ENCODE results near the gene GNB3. TPM values are rescaled to one million over a fixed set of nuclear protein-coding genes. Genes with fewer than 3 reads are reported as not detected.

The GNB3 gene
- total RNA-seq (2012; rRNA removed): 2.0 TPM in 2 replicates

DNA sequence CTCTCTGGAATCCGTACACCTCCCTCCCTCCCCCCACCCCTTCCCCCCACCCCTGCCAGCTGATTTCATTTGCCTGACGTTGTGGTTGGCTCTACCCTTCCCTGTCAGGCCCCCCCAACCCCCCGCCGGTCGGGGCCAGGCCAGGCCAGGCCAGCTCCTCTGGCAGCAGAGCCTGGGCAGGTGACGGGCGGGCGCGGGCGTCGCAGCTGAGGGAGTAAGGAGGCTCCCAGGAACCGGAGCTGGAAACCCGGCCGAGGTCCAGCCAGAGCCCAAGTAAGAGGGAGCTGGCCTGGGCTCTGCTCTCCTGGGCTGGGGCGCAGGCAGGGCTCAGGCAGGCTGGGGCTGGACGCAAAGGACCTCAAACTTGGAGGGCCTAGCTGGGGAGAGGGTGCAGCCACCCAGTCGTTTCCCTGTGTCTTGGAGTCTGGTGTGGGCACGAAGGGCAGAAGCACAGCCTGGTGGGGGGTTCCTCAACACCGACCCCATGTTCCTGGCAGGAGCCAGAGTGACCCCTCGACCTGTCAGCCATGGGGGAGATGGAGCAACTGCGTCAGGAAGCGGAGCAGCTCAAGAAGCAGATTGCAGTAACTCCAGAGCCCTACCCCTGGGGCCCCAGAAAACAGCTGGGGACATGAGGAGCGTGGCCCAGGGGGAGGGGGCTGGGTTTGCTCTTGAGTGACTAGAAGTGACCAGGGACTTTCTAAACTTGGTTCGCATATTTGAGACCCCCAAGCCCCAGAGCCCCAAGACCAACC, at the start of gene GNB3:
TSS of gene GNB3 (plus strand) at position 165 of the 755 bp plus-strand sequence. CDS start at position 528, 363 bp downstream.
- Histone ChIP-seq H3K27me3 (ENCODE audit: control insufficient read depth, insufficient read depth, low read length) (no peaks in the 10 kb centered on the region), H3K4me3 (ENCODE audit: low read length) (no peak within 1 kb of the TSS), H3K4me1 (ENCODE audit: control insufficient read depth, insufficient read depth, low read length) (no peaks in the 10 kb centered on the region), H3K9ac (ENCODE audit: low read depth, low read length) (no peak within 1 kb of the TSS), H3K9me3 (replicated peaks; ENCODE audit: low read length) (no peaks in the 10 kb centered on the region), H3K36me3 (ENCODE audit: insufficient read depth, low read length) (peaks cover 63% of the 10 kb centered on the region), H3K4me2 (ENCODE audit: low read length) (no peak within 1 kb of the TSS)

DNA sequence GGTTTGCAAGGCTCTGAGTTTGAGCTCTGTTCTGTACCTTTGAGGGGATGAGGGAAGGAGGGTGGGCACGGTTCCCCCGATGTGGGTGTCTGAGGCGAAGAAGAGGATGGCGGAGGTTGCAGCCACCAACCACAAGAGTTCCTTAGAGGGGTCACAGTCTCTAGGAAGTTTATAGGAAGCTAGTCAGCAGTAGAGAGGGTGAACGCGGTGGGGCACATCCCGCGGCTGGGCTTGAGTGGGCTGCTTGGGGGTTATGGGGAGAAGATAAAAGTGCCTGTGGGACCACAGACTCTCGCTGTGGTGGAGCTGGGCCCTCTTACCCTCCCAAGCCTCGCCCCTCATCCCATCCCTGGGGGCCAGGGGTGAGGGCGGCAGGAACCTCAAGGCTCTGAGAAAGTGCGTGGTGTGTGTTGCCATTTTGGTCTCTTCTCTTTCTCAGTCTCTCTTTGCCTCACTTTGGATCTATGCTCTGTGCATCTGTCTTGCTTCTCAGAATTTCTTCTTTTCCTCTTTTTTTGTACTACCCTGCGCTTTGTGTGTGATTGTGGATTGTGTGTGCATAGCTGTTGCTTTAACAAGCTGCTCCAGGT, 48.7 kb upstream of the GNB3 start:
- Histone ChIP-seq H3K4me1 (ENCODE audit: control insufficient read depth, insufficient read depth, low read length) (no peaks in the 10 kb centered on the region), H3K4me3 (ENCODE audit: low read length) (no peak overlapping the region), H3K9me3 (replicated peaks; ENCODE audit: low read length) (no peaks in the 10 kb centered on the region), H3K9ac (ENCODE audit: low read depth, low read length) (no peak overlapping the region), H3K4me2 (ENCODE audit: low read length) (no peak overlapping the region), H3K36me3 (ENCODE audit: insufficient read depth, low read length) (no peaks in the 10 kb centered on the region), H3K27me3 (ENCODE audit: control insufficient read depth, insufficient read depth, low read length) (peaks cover 29% of the 10 kb centered on the region)

DNA sequence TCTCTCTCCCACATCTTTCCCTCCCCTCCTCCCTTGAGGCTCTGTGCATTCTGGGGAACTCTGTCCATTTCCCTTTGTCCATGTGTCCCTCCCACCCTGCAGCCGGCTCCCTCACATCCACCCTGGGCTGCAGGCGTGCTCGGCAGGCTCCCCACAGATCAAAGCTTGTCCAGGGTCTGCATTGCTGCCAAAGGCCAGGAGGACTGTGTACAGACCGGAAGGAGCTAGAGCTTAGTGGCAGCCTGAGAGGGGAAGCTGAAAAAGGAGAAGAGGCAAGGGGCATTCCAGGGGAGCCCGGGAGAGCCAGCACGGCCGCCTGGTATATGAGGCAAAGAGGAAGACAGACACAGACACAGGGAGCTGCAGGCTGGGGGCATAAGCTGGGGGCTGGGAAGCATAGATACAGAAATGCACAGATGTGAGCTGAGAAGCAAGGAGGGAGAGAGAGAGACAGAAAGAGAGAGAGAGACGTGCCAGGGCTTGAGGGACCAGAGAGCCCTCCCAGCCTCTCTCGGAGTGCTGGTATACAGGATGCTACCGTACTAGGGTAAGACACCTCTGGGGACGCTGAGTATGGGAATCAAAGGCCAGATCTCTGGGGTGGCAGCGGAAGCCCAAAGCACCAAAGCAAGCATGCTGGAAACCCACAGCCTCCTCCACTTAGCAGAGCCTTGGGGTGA, 48.1 kb upstream of the GNB3 start:
- Histone ChIP-seq H3K4me3 (ENCODE audit: low read length) (no peak overlapping the region), H3K9ac (ENCODE audit: low read depth, low read length) (no peak overlapping the region), H3K4me2 (ENCODE audit: low read length) (no peak overlapping the region), H3K36me3 (ENCODE audit: insufficient read depth, low read length) (no peaks in the 10 kb centered on the region), H3K27me3 (ENCODE audit: control insufficient read depth, insufficient read depth, low read length) (peaks cover 32% of the 10 kb centered on the region), H3K9me3 (replicated peaks; ENCODE audit: low read length) (no peaks in the 10 kb centered on the region), H3K4me1 (ENCODE audit: control insufficient read depth, insufficient read depth, low read length) (no peaks in the 10 kb centered on the region)

DNA sequence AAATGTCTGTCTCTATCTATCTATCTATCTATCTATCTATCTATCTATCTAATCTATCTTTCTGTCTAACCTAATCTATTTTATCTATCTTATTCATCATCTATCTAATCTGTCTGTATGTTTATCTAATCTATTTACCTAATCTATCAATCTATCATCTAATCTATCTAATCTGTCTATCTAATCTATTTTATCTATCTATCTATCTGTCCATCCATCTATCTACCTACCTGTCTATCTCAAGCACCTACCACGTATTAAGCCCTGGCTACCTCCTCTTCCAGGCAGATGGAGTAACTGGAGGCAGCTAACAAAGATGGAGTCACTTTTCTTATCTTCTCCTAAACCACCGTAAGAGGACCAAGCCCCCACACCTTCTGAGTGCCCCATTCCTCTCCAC, 45.6 kb upstream of the GNB3 start:
- Histone ChIP-seq H3K27me3 (ENCODE audit: control insufficient read depth, insufficient read depth, low read length) (peaks cover 32% of the 10 kb centered on the region), H3K4me1 (ENCODE audit: control insufficient read depth, insufficient read depth, low read length) (no peaks in the 10 kb centered on the region), H3K9ac (ENCODE audit: low read depth, low read length) (no peak overlapping the region), H3K9me3 (replicated peaks; ENCODE audit: low read length) (no peaks in the 10 kb centered on the region), H3K36me3 (ENCODE audit: insufficient read depth, low read length) (no peaks in the 10 kb centered on the region), H3K4me2 (ENCODE audit: low read length) (no peak overlapping the region), H3K4me3 (ENCODE audit: low read length) (no peak overlapping the region)

DNA sequence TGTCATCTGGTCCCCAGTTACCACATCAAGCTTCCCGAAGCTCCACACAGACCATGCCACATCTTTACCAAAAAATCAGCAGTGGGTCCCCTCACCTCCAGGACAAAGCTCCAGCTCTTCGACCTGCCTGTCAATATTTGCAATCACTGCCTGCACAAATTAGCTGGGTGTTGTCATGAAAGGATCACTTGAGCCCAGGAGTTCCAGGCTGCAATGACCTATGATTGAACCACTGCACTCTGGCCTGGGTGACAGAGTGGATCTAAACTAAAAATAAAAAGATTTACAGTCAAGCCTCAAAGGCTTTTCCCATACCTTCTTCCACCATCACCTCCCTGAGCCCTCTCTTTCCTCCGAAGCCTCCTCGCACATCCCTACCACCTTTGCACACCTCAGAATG, 44.1 kb upstream of the GNB3 start:
- Histone ChIP-seq H3K4me2 (ENCODE audit: low read length) (no peak overlapping the region), H3K36me3 (ENCODE audit: insufficient read depth, low read length) (no peaks in the 10 kb centered on the region), H3K4me3 (ENCODE audit: low read length) (no peak overlapping the region), H3K9me3 (replicated peaks; ENCODE audit: low read length) (no peaks in the 10 kb centered on the region), H3K27me3 (ENCODE audit: control insufficient read depth, insufficient read depth, low read length) (peaks cover 32% of the 10 kb centered on the region), H3K4me1 (ENCODE audit: control insufficient read depth, insufficient read depth, low read length) (no peaks in the 10 kb centered on the region), H3K9ac (ENCODE audit: low read depth, low read length) (no peak overlapping the region)

DNA sequence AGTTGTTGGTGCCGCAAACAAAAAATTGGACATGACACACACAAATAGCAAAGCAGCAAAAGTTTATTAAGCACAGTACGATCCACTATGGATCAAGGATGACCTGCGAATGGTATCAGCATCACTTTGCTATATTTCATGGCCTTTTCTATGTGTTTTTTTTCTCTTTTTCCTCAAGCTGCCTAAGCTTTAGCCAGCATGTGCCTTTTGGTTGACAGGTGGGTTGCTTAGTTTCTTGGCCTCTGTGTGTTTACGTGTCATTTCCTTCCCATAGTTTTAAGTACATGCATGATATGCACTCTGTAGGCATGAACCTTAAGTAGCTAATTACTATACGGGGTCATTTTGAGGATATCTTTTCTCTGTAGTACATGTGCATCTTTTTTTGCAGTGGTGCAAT, 41.6 kb upstream of the GNB3 start:
- H3K4me1 ChIP-seq (ENCODE audit: control insufficient read depth, insufficient read depth, low read length): no peaks in the 10 kb centered on the region
- H3K27me3 ChIP-seq (ENCODE audit: control insufficient read depth, insufficient read depth, low read length): peaks cover 23% of the 10 kb centered on the region
- no peaks in the 10 kb centered on the region for H3K36me3 ChIP-seq (ENCODE audit: insufficient read depth, low read length)
- no peak overlapping the region for H3K4me3 ChIP-seq (ENCODE audit: low read length)
- H3K4me2 ChIP-seq (ENCODE audit: low read length): no peak overlapping the region
- H3K9ac ChIP-seq (ENCODE audit: low read depth, low read length): no peak overlapping the region
- no peaks in the 10 kb centered on the region for H3K9me3 ChIP-seq (replicated peaks; ENCODE audit: low read length)

DNA sequence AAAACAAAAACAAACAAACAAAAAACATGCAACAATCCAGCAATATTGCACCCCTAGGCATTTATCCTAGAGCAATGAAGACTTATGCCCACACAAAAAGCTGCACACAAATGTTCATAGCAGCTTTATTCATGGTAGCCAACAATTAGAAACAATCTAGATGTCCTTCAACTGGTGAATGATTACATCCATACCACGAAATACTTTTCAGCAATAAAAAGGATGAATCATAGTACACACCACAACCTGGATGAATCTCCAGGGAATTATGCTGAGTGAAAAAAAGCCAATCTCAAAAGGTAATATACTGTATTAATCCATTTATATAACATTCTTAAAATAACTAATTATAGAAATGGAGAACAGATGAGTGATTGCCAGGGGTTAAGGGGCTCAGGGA, 33.6 kb upstream of the GNB3 start:
- no peak overlapping the region for H3K4me3 ChIP-seq (ENCODE audit: low read length)
- no peak overlapping the region for H3K4me2 ChIP-seq (ENCODE audit: low read length)
- peaks cover 29% of the 10 kb centered on the region for H3K27me3 ChIP-seq (ENCODE audit: control insufficient read depth, insufficient read depth, low read length)
- H3K36me3 ChIP-seq (ENCODE audit: insufficient read depth, low read length): no peaks in the 10 kb centered on the region
- H3K9me3 ChIP-seq (replicated peaks; ENCODE audit: low read length): no peaks in the 10 kb centered on the region
- H3K4me1 ChIP-seq (ENCODE audit: control insufficient read depth, insufficient read depth, low read length): no peaks in the 10 kb centered on the region
- H3K9ac ChIP-seq (ENCODE audit: low read depth, low read length): no peak overlapping the region

DNA sequence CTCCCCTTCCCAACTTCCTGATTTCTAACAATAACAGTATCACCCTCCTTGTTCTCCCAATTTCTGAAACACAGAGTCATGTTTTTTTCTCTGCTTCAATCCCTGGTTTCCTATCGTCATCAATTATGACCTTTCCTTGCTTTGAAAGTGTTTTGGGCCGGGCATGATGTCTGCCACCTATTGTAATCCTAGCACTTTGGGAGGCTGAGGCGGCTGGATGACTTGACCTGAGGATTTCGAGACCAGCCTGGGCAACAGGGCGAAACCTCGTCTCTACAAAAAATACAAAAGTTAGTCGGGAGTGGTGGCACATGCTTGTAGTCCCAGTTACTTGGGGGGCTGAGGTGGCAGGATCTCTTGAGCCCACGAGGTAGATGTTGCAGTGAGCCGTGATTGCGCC, 31.7 kb upstream of the GNB3 start:
- H3K4me3 ChIP-seq (ENCODE audit: low read length): no peak overlapping the region
- peaks cover 39% of the 10 kb centered on the region for H3K27me3 ChIP-seq (ENCODE audit: control insufficient read depth, insufficient read depth, low read length)
- no peaks in the 10 kb centered on the region for H3K9me3 ChIP-seq (replicated peaks; ENCODE audit: low read length)
- no peaks in the 10 kb centered on the region for H3K4me1 ChIP-seq (ENCODE audit: control insufficient read depth, insufficient read depth, low read length)
- no peak overlapping the region for H3K9ac ChIP-seq (ENCODE audit: low read depth, low read length)
- H3K36me3 ChIP-seq (ENCODE audit: insufficient read depth, low read length): no peaks in the 10 kb centered on the region
- H3K4me2 ChIP-seq (ENCODE audit: low read length): no peak overlapping the region

DNA sequence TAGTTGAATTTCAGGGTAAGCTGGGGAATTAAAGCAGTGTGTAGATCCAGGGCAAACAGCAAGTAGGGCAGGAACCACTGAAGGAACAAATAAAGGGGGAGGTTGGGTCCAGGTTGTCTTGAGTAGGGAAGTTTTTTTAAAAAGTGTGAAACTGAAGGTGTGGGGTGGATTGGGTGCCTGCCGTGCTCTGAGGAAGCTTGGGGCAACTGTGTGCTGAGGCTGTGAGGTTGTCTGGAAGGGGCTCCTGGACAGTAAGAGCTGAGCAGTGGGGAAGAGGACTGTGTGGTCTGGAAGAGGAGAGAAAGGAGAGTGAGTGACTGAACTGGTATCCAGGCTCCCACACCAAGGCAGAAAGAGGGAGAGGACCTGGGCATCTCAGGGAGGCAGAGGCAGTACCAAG, 30.0 kb upstream of the GNB3 start:
- no peaks in the 10 kb centered on the region for H3K4me1 ChIP-seq (ENCODE audit: control insufficient read depth, insufficient read depth, low read length)
- no peak overlapping the region for H3K4me2 ChIP-seq (ENCODE audit: low read length)
- H3K9me3 ChIP-seq (replicated peaks; ENCODE audit: low read length): no peaks in the 10 kb centered on the region
- no peaks in the 10 kb centered on the region for H3K36me3 ChIP-seq (ENCODE audit: insufficient read depth, low read length)
- peaks cover 55% of the 10 kb centered on the region for H3K27me3 ChIP-seq (ENCODE audit: control insufficient read depth, insufficient read depth, low read length)
- H3K4me3 ChIP-seq (ENCODE audit: low read length): no peak overlapping the region
- H3K9ac ChIP-seq (ENCODE audit: low read depth, low read length): no peak overlapping the region

DNA sequence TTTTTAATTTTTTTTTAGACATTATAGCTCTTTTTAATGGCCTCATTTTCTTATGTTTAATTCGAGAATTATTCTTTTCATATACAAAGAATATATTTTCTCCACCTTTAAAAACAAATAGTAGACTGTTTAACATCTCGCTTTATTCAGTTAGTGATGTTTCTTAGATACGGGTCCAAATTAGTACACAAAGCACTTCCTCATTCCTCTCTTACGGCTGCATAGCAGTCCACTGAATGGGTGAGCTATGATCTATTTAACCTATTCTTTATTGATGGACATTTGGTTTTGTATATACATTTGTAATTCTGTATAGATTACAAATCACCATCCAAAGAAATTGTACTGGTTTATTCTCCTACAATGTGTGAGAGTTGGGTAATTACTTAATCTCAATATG, 27.4 kb upstream of the GNB3 start:
- no peaks in the 10 kb centered on the region for H3K4me1 ChIP-seq (ENCODE audit: control insufficient read depth, insufficient read depth, low read length)
- no peak overlapping the region for H3K9ac ChIP-seq (ENCODE audit: low read depth, low read length)
- no peak overlapping the region for H3K4me2 ChIP-seq (ENCODE audit: low read length)
- H3K4me3 ChIP-seq (ENCODE audit: low read length): no peak overlapping the region
- H3K27me3 ChIP-seq (ENCODE audit: control insufficient read depth, insufficient read depth, low read length): peaks cover 52% of the 10 kb centered on the region
- no peaks in the 10 kb centered on the region for H3K36me3 ChIP-seq (ENCODE audit: insufficient read depth, low read length)
- H3K9me3 ChIP-seq (replicated peaks; ENCODE audit: low read length): no peaks in the 10 kb centered on the region

DNA sequence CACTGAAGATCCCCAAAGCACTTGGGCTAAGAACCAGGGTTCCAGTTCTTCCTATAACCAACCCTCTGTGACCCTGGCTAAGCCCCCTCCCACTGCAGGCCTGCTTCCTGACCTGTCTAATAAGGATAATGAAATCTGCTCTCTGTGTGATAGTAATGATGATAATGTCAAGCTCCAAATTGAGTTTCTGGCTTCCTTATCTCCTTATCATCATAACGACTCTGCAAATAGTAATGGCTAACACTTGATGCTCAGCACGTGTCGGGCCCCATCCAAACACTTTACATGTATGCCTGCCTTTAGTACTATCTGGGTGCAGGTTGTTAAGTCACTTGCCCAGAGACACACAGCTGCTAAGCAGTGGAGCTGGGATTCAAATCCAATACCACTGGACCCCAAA, 24.1 kb upstream of the GNB3 start:
- Histone ChIP-seq H3K36me3 (ENCODE audit: insufficient read depth, low read length) (no peaks in the 10 kb centered on the region), H3K4me3 (ENCODE audit: low read length) (no peak overlapping the region), H3K9ac (ENCODE audit: low read depth, low read length) (no peak overlapping the region), H3K4me2 (ENCODE audit: low read length) (no peak overlapping the region), H3K4me1 (ENCODE audit: control insufficient read depth, insufficient read depth, low read length) (peaks cover 18% of the 10 kb centered on the region), H3K27me3 (ENCODE audit: control insufficient read depth, insufficient read depth, low read length) (peaks cover 31% of the 10 kb centered on the region), H3K9me3 (replicated peaks; ENCODE audit: low read length) (no peaks in the 10 kb centered on the region)
